Activated naive CD8-positive, alpha-beta T cell treated with anti-CD3 and anti-CD28 coated beads for 36 hours (primary cell): ENCODE results near the gene FOSL2. TPM values are rescaled to one million over a fixed set of nuclear protein-coding genes. Genes with fewer than 3 reads are reported as not detected.

Source experiments
- DNase-seq: peaks from one replicate; pipeline ENCODE4 v3.0.0; 2021
- H3K27ac Mint-ChIP-seq: one replicate; pipeline ENCODE4 v1.8.0; 2022; ENCODE audit warnings: mild to moderate bottlenecking, moderate library complexity, mixed read lengths
- H3K27me3 Mint-ChIP-seq: one replicate; pipeline ENCODE4 v1.8.0; 2022; ENCODE audit warnings: mild to moderate bottlenecking, mixed read lengths
- H3K36me3 Mint-ChIP-seq: one replicate; pipeline ENCODE4 v1.8.0; 2021; ENCODE audit warnings: mild to moderate bottlenecking, mixed read lengths
- H3K4me1 Mint-ChIP-seq: one replicate; pipeline ENCODE4 v1.8.0; 2021; ENCODE audit warnings: mixed read lengths
- H3K4me3 Mint-ChIP-seq: one replicate; pipeline ENCODE4 v1.8.0; 2022; ENCODE audit warnings: mild to moderate bottlenecking, moderate library complexity, mixed read lengths
- H3K9me3 Mint-ChIP-seq: one replicate; pipeline ENCODE4 v1.8.0; 2022; ENCODE audit warnings: mixed read lengths
- total RNA-seq, 2 experiments: library from RNA; stranded (reverse); gene quantifications; one replicate each; pipeline ENCODE4 v1.2.3, GENCODE V29; 2021

Gene FOSL2
- total RNA-seq, 2 experiments from 2014 or later = 32.5 to 39.4 TPM

DNA sequence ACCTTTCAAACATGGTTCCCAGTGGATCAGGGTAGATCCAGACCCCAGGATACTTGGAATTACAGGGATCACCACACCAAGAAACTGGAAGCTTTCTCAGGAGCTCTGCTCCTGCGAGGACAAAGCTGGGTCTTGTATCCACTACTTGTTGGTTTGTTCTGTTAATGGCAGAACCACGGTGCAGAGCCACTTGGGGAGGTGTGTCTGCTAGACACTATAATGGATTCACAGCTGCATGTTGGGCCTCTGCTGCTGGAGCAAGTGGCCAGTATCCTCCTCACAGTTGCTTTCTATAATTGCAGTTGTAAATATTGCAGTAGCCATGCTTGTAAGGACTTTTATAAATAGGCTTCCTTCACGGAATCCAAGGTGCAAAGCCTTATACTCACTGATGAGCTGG is 12.9 kb downstream of the FOSL2 start:
- no peaks in the 10 kb centered on the region for H3K9me3 Mint-ChIP-seq
- no peak for DNase-seq
- H3K27ac Mint-ChIP-seq = no peak overlapping the region
- no peaks in the 10 kb centered on the region for H3K27me3 Mint-ChIP-seq
- no peak overlapping the region for H3K4me3 Mint-ChIP-seq
- H3K36me3 Mint-ChIP-seq = peaks cover 64% of the 10 kb centered on the region
- peaks cover 67% of the 10 kb centered on the region for H3K4me1 Mint-ChIP-seq

DNA sequence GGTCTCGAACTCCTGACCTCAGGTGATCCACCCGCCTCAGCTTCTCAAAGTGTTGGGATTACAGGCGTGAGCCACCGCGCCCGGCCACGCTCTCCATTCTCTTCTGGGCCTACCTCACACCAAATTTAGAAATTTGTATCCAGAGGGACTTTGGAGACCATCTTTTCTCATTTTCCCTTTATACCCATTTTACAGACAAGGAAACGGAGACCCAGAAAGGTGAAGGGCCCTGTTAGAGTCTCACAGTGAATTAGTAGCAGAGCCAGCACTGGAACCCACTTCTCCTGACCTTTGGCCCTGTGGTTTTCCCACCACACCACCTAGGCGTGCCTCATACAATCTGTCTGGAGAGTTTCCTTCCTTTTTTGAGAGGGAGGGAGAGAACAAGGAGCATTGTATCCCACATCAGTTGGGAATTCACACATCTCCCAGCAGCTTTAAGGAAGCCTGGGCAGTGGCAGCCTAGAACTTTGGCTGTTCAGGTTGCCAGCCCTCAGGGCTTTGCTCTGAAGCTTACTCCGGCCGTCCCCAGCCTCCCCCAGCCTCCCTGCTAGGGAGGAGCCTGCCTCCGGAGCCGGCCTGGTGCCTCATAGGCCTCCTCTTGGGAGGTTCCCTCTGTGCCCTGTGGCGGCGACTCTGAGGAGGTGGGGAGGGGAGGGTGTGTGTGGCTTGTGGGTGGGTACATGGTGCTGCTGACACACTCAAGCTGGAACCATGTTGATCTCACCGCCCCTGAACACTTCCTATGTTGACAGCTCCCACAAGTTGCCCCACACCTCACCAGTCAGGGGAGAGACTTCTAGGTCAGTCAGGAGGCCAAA is 13.8 kb downstream of the FOSL2 start:
- no peaks in the 10 kb centered on the region for H3K9me3 Mint-ChIP-seq
- peaks cover 71% of the 10 kb centered on the region for H3K36me3 Mint-ChIP-seq
- DNase-seq = peak; percentile 56
- peak overlapping the region; percentile 57 for H3K27ac Mint-ChIP-seq
- H3K27me3 Mint-ChIP-seq = no peaks in the 10 kb centered on the region
- peaks cover 73% of the 10 kb centered on the region for H3K4me1 Mint-ChIP-seq
- H3K4me3 Mint-ChIP-seq = no peak overlapping the region

DNA sequence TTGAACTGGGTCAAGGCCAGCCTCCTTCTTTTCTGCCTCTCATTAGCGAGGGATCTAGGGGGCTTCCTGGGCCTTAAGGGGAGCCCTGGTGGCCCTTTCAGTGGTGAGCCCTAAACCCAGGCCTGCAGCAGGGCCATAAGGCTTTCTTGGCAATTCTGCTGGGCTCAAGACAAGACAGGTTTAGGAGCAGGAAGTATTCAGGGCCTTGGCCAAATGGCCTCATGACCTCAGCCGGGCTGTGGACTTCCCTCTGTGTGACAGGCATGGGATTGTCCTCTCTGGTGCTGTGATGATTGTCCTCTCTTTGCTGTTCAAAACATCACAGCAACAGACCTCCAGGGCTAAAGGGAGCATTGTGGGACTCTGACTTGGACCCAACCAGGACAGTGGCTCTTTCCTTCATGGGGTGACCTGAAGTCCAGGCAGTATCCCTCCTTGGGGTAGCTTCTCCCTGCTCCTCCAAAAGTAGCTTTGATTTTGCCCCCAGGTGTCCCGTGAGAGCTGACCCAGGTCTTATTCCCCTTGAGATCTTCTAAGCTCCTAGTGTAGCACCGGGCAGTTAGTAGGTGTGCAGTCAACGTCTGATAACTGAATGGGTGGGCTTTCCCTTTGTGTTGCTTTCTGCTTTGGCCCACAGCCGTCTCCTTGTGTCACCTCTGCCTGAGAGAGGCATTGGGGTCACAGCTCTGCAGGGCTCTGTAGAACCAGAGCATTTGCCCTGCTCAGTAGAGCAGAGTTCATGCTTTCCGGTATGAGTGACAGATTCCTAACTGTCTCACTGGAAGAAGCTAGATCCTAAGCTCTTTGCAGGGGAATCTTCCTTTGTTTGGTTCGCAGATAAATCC is 14.7 kb downstream of the FOSL2 start:
- Mint-ChIP-seq H3K27ac (peak overlapping the region; percentile 57), H3K4me1 (peaks cover 67% of the 10 kb centered on the region), H3K4me3 (no peak overlapping the region), H3K36me3 (peaks cover 72% of the 10 kb centered on the region), H3K27me3 (no peaks in the 10 kb centered on the region), H3K9me3 (no peaks in the 10 kb centered on the region)
- DNase-seq = no peak

DNA sequence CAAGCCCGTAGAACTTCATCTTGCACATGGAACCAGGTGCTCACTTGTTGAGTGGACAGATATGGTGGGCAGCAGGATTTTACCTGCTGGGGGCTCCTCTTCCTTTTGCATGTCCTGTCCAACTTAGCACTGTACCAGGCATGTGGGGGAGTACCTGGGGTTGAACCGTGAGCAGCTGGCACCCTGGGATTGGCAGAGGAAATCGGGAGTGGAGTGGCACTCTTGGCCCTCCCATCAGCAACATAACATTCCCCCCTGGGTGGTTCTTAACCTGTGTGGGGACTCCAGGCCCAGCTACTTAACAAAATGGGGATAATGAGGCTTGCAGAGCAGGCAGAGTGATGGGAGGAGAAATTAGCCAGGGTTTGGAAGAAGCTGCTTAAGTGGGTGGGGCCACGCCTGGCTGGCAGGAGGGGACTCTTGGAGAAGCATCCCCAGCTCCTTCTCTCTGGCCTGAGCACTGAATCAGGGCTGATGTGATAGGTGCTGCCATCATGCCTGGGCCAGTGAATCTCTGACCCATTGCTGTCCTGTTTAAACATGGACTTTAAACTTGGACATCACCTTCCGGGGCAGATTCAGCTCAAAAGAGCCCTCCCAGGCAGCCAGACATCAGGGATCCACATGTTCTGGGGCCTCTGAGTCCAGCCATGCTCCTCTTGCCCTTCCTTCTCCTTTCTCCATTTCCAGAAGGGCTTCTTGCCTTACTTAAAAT is 15.5 kb downstream of the FOSL2 start:
- H3K4me3 Mint-ChIP-seq = no peak overlapping the region
- no peaks in the 10 kb centered on the region for H3K27me3 Mint-ChIP-seq
- DNase-seq = no peak
- H3K4me1 Mint-ChIP-seq = peaks cover 64% of the 10 kb centered on the region
- H3K9me3 Mint-ChIP-seq = no peaks in the 10 kb centered on the region
- H3K36me3 Mint-ChIP-seq = peaks cover 79% of the 10 kb centered on the region
- peak overlapping the region; percentile 95 for H3K27ac Mint-ChIP-seq

DNA sequence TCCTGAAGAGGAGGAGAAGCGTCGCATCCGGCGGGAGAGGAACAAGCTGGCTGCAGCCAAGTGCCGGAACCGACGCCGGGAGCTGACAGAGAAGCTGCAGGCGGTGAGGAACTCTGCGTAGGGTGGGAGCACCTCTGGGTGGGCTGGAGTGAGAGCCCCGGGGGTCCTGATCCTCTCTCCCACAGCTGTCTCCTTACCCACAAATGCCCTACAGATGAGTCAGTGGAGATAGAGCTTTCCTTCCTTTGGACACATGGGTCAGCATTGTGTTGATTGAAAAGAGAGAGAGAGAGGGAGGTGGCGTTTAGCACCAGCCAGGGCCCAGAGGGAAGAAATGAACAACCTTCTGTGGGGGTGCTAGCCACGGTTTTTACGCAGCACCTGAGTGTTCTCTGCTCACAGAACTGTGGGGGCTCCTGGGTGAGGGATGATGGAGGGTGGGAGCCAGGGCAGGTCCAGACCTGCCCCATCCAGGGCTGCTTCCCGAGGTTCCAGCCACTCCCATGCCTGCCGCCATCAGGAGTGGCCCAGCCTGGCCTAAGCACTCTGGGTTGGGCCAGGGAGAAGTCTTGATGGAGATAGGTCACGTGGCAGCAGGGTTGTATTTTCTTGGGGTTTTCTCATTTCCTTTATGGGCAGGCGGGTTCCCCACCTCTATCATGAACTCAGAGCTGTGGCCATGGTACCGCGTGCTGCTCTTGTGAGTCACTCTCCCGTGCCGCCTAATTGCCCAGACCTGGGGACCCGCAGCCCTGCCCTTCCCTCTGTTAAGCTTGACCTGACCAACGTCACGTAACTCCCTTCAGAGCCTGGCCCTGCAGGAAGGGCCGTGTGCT is 16.3 kb downstream of the FOSL2 start:
- H3K4me3 Mint-ChIP-seq = no peak overlapping the region
- peaks cover 60% of the 10 kb centered on the region for H3K4me1 Mint-ChIP-seq
- H3K9me3 Mint-ChIP-seq = no peaks in the 10 kb centered on the region
- H3K36me3 Mint-ChIP-seq = peaks cover 81% of the 10 kb centered on the region
- H3K27me3 Mint-ChIP-seq = no peaks in the 10 kb centered on the region
- peak overlapping the region; percentile 95 for H3K27ac Mint-ChIP-seq
- DNase-seq = peak; percentile 79

DNA sequence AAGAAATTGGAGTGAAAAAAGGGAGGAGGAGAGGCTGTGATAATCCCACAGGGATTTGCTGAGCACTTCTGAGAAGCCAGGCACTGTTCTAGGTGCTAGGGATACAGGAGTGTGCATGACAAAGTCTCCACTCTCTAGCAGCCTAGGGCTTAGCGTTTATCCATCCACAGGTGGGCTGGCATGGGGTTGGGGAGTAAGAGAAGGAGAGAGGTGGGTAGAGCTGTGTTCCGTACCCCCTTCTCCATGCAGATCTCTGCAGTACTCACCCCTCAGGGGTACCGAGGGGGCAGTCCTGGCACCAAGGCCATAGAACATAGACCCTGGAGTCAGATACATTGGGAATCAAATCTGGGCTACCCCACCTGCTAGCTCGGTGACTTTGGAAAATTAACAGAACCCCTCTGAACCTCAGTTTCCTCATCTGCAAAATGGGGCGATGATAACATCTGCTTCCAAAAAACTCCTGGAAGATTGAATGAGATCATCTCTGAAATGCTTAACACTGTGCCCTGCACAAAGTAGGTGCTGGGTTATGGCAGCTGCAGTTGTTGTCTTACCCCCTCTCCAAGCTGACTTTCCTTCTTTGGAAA is 18.6 kb downstream of the FOSL2 start:
- DNase-seq = no peak
- H3K27me3 Mint-ChIP-seq = no peaks in the 10 kb centered on the region

DNA sequence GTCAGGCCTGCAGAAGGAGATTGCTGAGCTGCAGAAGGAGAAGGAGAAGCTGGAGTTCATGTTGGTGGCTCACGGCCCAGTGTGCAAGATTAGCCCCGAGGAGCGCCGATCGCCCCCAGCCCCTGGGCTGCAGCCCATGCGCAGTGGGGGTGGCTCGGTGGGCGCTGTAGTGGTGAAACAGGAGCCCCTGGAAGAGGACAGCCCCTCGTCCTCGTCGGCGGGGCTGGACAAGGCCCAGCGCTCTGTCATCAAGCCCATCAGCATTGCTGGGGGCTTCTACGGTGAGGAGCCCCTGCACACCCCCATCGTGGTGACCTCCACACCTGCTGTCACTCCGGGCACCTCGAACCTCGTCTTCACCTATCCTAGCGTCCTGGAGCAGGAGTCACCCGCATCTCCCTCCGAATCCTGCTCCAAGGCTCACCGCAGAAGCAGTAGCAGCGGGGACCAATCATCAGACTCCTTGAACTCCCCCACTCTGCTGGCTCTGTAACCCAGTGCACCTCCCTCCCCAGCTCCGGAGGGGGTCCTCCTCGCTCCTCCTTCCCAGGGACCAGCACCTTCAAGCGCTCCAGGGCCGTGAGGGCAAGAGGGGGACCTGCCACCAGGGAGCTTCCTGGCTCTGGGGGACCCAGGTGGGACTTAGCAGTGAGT is 19.4 kb downstream of the FOSL2 start:
- DNase-seq = no peak
- Mint-ChIP-seq H3K36me3 (peaks cover 56% of the 10 kb centered on the region), H3K27ac (no peak overlapping the region), H3K4me1 (peaks cover 47% of the 10 kb centered on the region), H3K27me3 (no peaks in the 10 kb centered on the region), H3K4me3 (no peak overlapping the region), H3K9me3 (no peaks in the 10 kb centered on the region)

More for the DNA sequence above, 18.6 kb downstream of the FOSL2 start:
- Mint-ChIP-seq H3K4me3 (peak overlapping the region; percentile 18), H3K9me3 (no peaks in the 10 kb centered on the region), H3K4me1 (peaks cover 54% of the 10 kb centered on the region), H3K36me3 (peaks cover 63% of the 10 kb centered on the region), H3K27ac (peak overlapping the region; percentile 95)

DNA sequence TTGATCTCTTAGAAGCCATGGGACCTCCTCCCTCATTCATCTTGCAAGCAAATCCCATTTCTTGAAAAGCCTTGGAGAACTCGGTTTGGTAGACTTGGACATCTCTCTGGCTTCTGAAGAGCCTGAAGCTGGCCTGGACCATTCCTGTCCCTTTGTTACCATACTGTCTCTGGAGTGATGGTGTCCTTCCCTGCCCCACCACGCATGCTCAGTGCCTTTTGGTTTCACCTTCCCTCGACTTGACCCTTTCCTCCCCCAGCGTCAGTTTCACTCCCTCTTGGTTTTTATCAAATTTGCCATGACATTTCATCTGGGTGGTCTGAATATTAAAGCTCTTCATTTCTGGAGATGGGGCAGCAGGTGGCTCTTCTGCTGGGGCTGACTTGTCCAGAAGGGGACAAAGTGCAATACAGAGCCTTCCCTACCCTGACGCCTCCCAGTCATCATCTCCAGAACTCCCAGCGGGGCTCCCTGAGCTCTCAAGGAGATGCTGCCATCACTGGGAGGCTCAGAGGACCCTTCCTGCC is 20.0 kb downstream of the FOSL2 start:
- Mint-ChIP-seq H3K27ac (no peak overlapping the region), H3K4me3 (no peak overlapping the region), H3K27me3 (no peaks in the 10 kb centered on the region), H3K4me1 (peaks cover 42% of the 10 kb centered on the region), H3K36me3 (peaks cover 53% of the 10 kb centered on the region), H3K9me3 (no peaks in the 10 kb centered on the region)
- no peak for DNase-seq

DNA sequence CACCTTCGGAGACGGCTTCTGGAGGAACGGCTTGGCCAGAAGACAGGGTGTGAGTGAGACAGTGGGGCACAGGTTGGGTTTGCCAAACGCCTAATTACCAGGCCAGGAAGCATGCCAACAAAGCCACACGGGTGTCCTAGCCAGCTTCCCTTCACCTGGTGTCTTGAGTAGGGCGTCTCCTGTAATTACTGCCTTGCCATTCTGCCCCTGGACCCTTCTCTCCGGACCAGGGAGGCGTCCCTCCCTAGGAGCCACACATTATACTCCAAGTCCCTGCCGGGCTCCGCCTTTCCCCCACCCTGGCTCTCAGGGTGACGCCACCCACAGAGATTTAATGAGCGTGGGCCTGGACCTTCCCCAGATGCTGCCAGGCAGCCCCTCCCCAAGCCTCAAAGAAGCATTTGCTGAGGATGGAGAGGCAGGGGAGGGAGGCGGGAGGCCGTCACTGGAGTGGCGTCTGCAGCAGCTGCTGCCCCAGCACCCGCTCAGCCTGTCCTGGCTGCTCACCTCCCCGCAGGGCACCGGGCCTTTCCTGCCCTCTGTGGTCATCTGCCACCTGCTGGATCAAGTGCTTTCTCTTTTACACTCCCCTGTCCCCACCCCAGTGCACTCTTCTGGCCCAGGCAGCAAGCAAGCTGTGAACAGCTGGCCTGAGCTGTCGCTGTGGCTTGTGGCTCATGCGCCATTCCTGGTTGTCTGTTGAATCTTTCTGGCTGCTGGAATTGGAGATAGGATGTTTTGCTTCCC is 20.7 kb downstream of the FOSL2 start:
- Mint-ChIP-seq H3K4me3 (no peak overlapping the region), H3K4me1 (peaks cover 37% of the 10 kb centered on the region), H3K27ac (no peak overlapping the region), H3K36me3 (peaks cover 48% of the 10 kb centered on the region), H3K27me3 (no peaks in the 10 kb centered on the region), H3K9me3 (no peaks in the 10 kb centered on the region)
- DNase-seq = no peak

DNA sequence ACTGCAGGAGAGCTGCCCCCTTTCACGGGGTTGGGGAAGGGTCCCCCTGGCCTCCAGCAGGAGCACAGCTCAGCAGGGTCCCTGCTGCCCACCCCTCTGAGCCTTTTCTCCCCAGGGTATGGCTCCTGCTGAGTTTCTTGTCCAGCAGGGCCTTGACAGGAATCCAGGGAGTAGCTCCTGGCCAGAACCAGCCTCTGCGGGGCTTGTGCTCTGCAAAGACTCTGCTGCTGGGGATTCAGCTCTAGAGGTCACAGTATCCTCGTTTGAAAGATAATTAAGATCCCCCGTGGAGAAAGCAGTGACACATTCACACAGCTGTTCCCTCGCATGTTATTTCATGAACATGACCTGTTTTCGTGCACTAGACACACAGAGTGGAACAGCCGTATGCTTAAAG is 21.2 kb downstream of the FOSL2 start:
- Mint-ChIP-seq H3K4me3 (no peak overlapping the region), H3K27ac (no peak overlapping the region), H3K9me3 (no peaks in the 10 kb centered on the region), H3K36me3 (peaks cover 43% of the 10 kb centered on the region), H3K27me3 (no peaks in the 10 kb centered on the region), H3K4me1 (peaks cover 32% of the 10 kb centered on the region)
- no peak for DNase-seq

DNA sequence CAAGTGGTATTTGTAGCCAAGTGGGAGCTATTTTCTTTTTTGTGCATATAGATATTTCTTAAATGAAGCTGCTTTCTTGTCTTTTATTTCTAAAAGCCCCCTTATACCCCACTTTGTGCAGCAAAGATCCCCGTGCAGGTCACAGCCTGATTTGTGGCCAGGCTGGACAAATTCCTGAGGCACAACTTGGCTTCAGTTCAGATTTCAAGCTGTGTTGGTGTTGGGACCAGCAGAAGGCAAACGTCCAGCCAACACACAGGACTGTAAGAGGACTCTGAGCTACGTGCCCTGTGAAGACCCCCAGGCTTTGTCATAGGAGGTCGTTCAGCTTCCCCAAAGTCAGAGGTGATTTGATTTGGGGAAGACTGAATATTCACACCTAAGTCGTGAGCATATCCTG is 21.9 kb downstream of the FOSL2 start:
- Mint-ChIP-seq H3K9me3 (no peaks in the 10 kb centered on the region), H3K4me3 (no peak overlapping the region), H3K27me3 (no peaks in the 10 kb centered on the region), H3K36me3 (peaks cover 36% of the 10 kb centered on the region), H3K4me1 (peaks cover 25% of the 10 kb centered on the region), H3K27ac (peak overlapping the region; percentile 29)
- no peak for DNase-seq

DNA sequence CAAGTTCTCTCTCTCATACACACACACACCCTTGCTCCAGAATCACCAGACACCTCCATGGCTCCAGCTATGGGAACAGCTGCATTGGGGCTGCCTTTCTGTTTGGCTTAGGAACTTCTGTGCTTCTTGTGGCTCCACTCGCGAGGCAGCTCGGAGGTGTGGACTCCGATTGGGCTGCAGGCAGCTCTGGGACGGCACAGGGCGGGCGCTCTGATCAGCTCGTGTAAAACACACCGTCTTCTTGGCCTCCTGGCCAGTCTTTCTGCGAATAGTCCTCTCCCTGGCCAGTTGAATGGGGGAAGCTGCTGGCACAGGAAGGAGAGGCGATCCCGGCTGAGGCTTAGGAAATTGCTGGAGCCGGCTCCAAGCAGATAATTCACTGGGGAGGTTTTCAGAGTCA is 22.4 kb downstream of the FOSL2 start:
- no peak for DNase-seq
- Mint-ChIP-seq H3K4me3 (no peak overlapping the region), H3K4me1 (peaks cover 20% of the 10 kb centered on the region), H3K36me3 (peaks cover 36% of the 10 kb centered on the region), H3K27ac (peak overlapping the region; percentile 20), H3K27me3 (no peaks in the 10 kb centered on the region), H3K9me3 (no peaks in the 10 kb centered on the region)

DNA sequence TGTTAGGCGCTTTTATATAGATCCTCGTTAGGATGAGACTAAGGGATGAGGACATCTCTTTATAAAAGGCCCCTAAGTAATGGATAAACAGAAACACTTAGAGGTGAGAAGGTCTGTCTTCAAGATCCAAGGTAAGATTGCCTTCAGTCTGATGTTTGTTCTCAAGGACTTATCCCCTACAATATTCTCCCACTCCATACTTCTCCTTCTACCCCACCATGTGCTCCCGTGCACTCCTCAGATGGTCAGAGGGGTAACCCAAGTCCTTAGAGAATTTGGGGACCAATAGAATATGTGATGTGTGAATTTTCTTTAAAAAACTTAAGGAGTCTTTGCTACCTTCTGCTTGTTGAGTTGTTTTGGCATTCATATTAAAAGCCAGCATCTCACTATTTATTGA is 23.1 kb downstream of the FOSL2 start:
- DNase-seq = no peak
- Mint-ChIP-seq H3K4me3 (no peak overlapping the region), H3K27ac (no peak overlapping the region), H3K27me3 (no peaks in the 10 kb centered on the region), H3K36me3 (peaks cover 32% of the 10 kb centered on the region), H3K4me1 (peaks cover 13% of the 10 kb centered on the region), H3K9me3 (no peaks in the 10 kb centered on the region)
